Activated CD8-positive, alpha-beta memory T cell treated with anti-CD3 and anti-CD28 coated beads for 4 hours (primary cell): ENCODE results near the gene PSMB9.
"Not testable (repeated sequence)": the region's sequence is repeated elsewhere in the genome, so short reads cannot be mapped to it uniquely, and the experiment has no call there.

ENCODE experiments used
- DNase-seq, 2 donors: peaks; one replicate each; pipeline ENCODE4 v3.0.0-alpha.2; 2020; ENCODE audit warnings: low read depth in 2 of 2

Gene PSMB9

DNA sequence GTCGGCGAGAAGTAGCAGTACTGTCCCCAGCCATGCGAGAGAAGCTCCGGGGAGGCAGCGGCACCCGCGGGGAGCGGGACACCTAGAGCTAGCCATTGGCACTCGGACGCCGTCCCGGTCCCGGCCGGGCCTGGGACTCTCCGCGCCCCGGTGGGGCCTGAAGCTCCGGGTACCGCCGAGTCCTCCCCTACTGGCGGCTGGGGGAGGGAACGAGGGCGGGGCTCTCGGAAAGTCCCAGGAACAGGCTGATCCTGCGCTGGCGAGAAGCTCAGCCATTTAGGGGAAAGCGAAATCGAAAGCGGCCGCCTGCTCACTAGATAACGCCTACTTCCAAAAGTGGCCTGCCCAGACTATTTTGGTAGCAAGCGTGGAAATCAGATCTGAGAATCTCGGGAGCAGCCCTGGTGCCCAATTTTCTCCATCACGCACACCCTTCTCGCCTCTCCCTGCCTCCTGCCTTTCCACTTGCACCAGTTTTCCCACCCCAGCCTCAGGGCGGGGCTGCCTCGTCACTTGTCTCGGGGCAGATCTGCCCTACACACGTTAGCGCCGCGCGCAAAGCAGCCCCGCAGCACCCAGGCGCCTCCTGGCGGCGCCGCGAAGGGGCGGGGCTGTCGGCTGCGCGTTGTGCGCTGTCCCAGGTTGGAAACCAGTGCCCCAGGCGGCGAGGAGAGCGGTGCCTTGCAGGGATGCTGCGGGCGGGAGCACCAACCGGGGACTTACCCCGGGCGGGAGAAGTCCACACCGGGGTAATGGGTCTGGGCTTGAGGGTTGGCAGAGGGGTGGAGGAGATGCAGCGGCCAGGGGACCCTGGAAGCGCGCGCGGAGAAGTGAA, at the start of gene PSMB9, which contains the start of gene TAP1:
TSS of gene PSMB9 (plus strand) at position 652 of the 835 bp plus-strand sequence. CDS start at position 690, 38 bp downstream.
TSS of gene TAP1 (minus strand) at position 164 of the 835 bp plus-strand sequence. CDS start at position 96, 68 bp downstream.
- DNase-seq, result peak; percentile 95 to 98

DNA sequence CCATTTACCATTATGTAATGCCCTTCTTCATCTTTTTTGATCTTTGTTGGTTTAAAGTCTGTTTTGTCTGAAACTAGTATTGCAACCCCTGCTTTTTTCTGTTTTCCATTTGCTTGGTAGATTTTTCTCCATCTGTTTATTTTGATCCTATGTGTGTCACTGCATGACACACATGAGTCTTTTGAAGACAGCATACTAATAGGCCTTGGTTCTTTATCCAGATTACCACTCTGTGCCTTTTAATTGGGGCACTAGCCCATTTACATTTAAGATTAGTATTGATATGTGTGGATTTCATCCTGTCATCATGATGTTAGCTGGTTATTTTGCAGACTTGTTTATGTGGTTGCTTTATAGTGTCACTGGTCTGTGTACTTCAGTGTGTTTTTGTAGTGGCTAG, 48.6 kb upstream of the PSMB9 start:
- not testable (repeated sequence) for DNase-seq

DNA sequence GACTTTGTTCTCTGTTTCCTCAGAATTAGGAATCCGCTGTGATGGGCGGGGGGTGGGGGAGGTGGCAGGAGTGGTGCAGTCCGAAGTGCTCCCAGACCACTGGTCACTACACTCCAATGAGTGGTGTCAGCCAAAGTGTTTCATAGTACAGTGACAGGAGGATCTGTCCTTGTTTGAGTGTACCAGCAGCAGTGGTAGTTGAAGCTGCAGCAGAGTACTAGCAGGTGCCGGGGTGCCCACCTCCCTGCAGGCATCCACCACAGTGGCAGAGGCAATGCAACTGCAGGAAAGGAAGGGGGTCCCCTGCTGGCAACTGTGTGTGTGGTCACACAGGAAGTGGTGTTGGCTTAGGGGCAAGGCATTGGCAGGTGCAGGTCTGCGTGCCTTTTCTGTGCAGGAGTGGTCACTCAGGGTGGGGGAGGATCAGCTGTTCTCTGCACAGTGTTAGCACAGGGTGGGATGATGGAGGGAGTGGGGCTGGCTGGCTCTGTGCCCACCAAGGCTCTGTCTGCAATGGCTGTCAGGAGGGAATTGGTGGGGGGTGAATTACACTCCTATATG, 46.9 kb upstream of the PSMB9 start:
- DNase-seq, result no peak

DNA sequence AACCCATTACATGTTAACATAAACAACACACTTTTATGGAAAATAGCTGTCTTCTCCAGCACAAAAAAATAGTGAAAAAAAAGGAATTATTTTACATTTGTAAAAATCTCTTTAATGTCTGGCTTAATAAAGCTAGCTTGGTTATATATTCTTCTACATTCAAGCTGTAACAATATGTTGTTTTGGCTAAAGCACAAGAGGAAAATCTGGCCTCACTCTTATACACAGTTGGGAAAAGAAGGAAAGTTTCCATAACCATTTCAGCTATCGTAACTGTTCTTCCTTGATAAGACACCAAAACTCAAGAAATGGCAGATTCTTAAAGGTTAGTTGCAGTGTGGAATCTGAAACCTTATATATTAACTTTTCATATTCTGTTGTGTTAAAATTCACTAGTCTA, 44.8 kb upstream of the PSMB9 start:
- no peak for DNase-seq

DNA sequence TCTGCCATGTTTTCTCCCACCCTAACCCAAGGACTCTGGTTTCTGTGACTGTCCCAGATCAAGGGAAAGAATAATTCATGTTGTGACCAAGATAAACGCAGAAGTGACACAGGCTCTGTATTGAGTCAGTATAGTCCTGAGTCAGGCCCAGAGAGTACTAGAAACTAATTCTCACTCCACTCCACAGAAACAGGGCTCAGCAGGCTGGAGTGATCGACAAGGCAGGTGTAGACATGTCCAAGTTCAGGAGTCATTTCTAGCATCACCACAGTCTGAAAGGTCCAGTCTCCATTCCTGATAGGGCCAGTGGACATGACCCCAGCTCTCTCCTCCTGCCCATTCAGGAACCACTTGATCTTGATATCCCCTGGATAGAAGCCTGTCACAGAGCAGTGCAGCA, 39.8 kb upstream of the PSMB9 start:
- no peak for DNase-seq

DNA sequence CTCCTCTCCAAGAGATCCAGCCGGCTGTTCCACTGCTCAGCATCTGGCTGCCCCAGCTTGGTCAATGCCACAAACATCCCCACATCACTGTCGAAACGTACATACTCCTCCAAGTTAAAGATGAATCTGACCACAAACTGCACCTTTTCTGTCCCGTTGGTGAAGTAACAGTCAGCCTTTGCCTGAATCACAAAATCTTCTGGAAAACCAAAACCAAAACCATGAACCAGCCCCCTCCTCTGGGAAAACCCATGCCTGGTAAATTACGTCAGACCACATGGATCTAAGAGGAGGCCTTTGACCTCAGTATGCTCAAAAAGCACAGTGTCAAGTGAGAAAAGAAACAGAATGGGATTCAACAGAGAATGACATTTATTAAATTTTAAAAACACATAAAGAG, 38.9 kb upstream of the PSMB9 start:
- DNase-seq, result no peak

DNA sequence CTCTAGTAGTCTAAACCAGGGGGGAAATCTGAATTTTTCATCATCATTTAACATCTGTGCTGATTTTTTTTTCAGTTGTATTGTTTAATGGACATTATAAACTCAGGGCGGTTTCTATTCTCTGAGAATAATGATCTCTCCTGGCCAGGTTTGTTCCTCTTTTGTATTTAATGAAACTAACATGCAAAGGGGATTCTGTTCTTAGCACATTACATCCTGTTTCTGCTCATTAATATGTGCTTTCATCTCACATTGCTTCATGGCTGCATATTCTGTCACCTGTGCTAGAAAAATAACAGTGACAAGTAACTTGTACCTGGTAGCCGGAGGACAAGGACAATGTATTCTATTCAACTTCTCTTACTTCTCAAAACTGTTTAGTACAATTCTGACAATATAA, 38.0 kb upstream of the PSMB9 start:
- no peak for DNase-seq

DNA sequence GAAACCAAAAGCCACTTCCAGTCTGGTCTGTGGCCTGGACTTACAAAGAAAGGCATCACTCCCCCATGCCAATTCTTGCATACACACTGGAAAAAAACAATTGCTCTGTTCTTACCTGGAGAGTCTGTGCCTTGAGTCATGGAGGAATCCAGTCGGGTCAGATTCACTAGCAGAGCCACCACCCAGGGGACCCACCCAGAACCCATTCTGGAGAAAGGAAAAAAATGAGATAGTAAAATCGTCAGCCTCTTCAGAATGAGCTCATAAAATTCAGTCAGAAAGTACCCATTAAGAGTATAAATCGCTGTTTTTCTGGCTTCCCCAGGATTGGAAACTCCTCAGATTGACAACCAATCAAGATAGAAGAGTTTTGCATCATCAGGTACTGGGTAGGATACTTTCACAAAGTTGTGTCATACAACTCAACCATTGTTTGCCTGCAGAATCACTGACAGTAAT, 37.2 kb upstream of the PSMB9 start, which contains the start of gene HLA-DOB:
TSS of gene HLA-DOB (minus strand) at position 257 of the 459 bp plus-strand sequence. CDS start at position 206, 51 bp downstream.
- no peak for DNase-seq

DNA sequence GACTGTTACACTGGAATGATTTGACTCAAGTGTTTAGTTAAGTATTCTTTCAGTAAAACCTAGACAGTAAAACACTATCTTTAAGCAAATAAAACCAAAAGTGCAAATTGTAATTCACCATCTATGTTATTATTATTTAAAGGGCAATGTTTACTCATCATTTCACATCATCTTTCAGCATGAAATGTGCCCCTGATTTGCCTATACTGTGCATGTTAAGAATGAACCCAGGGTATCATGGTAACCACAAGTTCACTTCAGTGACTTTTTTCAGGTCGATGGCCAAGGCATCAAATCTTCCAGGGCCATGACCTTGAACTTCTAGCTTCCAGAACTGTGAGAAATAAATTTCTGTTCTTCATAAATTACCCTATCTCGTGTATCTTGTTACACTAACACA, 35.1 kb upstream of the PSMB9 start:
- DNase-seq, result no peak

DNA sequence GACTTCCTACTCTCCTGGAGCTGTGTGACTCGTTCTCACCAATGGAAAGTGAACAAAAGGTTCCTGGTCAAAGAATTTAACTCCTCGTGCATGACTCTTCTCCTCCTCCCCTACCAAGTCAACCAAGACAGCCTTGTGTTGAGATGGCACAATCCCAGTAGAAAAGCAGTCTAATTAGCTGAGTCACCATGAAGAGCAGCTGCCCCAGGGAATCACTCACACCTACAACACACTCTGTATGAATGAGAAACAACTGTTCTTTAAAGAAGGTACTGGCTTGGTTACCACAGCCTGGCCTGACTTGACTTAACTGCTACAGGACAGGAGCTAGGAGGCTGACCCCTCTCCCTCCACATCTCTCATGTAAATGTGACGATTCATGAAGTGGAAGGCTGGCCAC, 34.3 kb upstream of the PSMB9 start:
- DNase-seq, result no peak

DNA sequence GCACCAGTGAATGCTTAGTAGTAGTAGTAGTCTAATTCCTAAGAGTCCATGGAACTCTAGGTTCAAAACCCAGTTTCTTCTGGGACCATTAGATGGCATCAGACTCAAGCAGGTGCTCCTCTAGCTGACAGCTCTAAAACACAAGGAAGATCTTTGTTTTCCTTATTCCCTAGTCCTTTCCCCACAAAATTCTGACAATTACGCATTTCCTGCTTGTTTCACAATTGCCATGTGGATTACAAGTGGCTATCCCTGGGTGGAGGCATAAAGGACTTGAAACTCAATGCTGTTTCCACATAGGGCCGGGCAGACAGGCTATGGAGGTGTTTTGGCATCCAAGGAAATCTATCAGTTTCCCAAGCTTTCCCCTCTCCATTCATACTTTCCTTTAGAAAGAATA, 28.0 kb upstream of the PSMB9 start:
- DNase-seq, result no peak

DNA sequence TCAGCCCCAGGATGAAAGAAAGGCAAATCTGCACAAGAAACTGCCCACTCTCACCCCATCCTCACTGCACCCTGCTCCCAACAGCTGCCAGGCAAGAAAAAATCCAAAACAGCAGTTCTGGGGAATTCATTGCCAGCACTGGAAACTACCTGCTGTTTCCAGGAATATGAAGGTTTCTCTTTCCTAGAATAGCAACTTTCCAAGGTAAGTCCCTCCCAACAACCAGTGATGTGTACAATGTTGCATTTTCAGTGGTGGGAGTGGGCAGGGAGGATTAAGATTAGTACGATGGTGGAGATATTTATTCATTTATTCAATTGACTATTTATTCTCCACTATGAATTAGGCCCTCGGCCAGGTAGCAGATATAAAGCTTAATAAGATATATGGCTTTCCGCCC, 27.0 kb upstream of the PSMB9 start:
- no peak for DNase-seq

DNA sequence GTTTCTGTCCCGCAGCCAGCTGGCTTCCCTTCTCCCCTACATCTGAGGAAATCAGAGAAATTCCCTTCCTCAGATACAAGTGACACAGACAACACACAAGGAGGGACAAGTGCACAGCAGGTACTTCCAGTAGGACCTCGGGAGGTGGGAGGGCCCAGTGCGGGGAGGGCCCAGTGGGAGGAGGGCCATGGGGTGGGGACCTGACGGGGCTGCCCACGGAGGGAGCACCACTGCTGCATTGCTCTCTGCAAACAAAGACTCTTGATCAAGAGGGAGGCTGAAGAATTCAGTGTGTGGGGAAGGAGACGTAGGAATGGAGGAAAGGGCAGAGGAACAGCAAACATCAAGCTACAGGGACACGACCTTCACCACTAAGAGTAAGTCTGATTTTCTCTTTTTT, 24.5 kb upstream of the PSMB9 start:
- no peak for DNase-seq

DNA sequence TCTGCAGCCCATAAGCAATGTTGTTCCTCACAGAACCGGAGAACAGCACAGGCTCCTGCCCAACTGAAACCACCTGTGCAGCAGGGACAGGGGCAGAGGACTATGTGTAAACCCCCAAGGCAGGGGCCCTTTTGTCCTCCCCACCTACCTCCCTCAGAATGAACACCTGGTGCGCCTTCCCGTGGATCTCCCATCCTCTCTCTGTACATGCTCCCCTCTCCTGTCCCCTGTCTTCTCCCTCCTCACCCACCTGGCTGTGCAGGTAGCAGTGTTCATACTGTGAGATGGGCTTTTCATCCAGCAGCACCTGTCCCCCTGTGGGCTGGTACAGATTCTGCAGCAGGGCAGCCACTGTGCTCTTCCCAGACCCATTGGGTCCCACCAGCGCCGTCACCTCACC, 24.0 kb upstream of the PSMB9 start:
- no peak for DNase-seq

DNA sequence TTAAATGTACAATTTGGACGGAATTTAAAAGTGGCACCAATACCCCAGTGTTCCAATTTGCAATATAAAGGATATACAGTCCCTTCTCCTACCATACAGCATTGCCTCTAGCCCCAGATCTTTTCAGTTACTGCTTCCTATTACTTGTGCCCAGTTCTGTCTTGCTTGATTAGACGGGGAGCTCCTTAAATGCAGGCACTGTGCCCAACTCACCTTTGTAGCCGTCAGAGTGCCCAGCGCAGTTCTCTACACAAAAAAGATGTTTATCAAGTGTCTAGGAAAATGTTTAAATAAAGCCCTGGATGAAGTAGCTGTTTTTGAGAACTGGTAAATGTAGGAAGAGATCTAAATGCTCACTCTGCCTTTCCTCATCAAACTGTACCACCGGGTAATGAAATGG, 23.1 kb upstream of the PSMB9 start:
- no peak for DNase-seq

DNA sequence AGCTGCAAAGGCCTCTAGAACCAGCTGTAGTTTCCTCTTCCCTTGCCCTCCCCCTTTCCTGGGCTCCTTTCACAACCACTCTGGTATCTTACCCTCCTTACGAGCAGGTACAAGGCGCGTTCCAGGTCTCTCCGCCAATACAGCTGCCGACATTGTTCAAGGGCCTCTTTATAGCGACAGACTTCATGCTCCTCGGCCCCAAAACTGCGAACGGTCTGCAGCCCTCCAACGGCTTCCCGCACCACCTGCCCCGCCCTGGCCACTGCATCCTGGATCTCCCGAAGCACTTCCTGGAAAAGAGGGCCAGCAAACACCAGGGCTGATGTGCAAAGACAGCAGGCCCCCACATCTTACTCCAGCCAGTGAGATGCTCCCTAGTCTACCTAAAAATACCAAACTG, 21.5 kb upstream of the PSMB9 start:
- no peak for DNase-seq

DNA sequence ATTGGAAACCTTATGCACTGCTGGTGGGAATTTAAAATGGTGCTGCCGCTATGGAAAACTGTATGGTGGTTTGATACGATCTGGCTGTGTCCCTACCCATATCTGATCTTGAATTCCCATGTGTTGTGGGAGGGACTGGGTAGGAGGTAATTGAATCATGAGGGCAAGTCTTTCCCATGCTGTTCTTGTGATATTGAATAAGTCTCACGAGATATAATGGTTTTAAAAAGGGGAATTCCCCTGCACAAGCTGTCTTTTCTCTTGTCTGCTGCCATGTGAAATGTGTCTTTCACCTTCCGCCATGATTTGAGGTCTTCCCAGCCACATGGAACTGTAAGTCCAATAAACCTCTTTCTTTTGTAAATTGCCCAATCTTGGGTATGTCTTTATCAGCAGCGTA, 20.3 kb upstream of the PSMB9 start:
- DNase-seq, result no peak

DNA sequence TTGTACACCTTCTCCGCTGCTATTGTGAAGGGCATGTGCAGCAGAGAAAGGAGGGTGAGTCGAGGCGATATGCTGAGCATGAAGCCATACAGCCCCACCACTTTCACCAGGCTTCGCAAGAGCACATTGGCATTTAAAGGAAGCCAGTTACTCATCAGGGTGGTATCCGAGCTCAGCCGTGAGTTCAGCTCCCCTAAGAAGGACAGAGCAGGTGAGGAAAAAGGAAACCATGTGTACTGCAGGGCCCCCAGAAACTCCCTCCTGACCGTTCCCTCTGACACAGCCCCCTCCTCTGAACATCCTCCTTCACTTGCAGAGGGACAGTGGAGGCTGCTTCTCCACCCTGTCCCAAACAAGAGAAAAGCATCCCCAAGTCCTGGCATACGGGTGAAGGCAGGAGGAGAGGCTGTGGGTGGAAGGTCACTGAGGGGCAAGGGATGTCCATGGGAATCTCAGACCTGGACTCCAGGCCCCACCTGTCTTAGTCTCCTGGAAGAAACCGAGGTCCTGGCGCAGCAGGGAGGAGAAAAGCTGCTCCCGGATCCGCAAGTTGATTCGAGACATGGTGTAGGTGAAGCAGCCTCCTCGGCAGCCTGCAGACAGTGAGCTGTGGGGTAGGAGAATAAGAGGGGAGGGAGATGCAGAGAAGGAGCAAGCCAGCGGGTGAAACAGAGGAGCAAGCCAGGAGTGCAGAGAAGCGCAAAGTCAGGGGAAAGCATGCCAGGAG, 18.7 kb upstream of the PSMB9 start:
- DNase-seq, result no peak

DNA sequence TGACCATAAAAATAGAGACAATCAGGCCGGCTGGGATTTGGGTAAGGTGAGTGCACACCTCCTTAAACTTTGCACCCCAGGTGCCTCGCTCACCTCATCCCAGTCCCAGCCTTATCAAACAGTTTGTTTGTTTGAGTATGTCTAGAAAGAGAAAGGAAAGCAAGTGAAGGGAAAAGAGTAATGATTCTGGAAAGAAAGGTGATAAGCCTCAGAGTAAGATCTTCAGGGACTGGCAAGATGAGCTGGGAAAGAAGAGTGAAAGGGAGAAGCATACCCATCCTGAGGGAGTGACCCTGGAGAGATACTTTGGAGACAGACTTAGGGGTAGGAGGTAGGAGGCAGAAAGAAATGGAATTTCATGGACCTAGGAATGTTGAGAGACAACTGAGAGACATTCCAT, 17.1 kb upstream of the PSMB9 start:
- no peak for DNase-seq

DNA sequence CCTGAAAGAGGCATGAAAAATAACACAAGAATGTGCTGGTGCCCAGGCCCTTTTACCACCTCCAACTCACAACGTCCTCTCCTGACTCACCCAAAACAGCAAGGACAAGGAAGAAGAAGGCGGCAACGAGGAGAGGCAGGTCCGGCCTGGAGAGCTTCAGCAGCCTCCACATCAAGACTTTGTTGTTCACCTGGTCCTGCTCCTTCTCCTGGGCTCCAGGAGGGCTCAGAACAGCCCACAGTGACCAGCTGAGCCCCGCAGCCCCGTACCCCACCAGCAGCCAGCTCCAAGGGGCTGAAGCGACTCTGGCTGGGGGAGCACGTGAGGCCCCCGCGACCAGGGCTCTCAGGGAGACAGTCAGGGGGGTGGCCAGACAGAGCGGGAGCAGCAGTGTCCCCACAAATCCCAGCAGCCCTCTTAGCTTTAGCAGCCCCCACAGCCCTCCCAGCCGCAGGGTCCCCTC, 16.3 kb upstream of the PSMB9 start:
- DNase-seq, result no peak

DNA sequence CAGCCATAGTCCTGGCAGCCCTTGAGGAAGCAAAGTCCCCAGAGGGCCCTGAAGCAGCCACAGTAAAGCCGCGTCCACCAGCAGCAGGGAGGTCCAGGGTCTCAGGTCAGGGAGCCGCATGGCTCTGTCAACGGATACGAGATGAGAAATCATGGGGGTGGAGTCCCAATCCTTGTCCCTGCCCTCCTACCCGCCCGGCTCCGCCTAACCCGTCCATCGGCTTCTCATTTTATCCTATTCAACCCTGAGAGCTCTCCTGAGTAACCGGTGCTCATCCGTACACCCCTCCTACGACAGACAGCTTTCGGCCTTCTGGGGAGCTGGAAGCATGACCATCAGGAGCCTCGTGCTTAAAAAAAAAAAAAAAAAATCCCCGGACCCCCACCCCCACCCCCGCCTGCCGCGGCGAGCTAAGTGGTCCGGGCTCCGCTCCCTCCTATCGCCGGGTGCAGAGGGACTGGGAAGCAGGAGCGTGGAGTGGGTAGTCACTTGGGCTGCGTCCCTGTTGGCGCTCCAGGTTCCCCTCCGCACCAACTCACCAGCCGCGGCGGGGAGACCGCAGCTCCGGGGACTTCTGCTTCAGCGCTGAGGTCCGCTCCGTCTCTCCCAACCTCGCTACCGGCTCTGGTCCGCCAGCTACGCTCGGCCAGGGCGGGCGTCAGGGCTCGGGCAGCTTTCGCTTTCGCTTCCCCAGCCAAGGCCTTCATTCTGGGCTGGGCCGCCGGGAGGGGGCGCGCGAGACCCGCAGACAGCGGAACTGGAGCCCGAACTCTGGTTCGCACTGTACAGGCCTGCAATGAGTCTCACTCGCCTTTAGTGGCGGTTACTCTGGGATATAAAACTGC, 15.7 kb upstream of the PSMB9 start, which contains the start of gene TAP2:
TSS of gene TAP2 (minus strand) at position 626 of the 845 bp plus-strand sequence. CDS start at position 120, 506 bp downstream.
- peak; percentile 92 to 94 for DNase-seq
